Keratinocyte (primary cell): ENCODE data around the gene ACAD10. TPM values are rescaled to one million over a fixed set of nuclear protein-coding genes. Genes with fewer than 3 reads are reported as not detected.

Experiments
- DNase-seq: peaks from one replicate; pipeline ENCODE4 v3.0.0-alpha.2; 2011; ENCODE audit warnings: low read depth, missing footprints, low spot score
- FAIRE-seq: peaks from 2 replicates; lab custom pipeline; 2011; peaks lifted over from hg19 to GRCh38; lab: Jason Lieb, UNC
- H2AFZ ChIP-seq: 2 replicates; pipeline ENCODE4 v1.6.0; 2012; ENCODE audit warnings: low read length, control low read depth, inconsistent platforms; ENCODE audit not compliant: control insufficient read depth
- H3K27ac ChIP-seq: 2 replicates; pipeline ENCODE4 v1.5.1; 2011; ENCODE audit warnings: low read length; ENCODE audit not compliant: control insufficient read depth, insufficient read depth
- H3K27me3 ChIP-seq: 3 replicates; pipeline ENCODE4 v1.6.0; 2011; ENCODE audit warnings: low read length; ENCODE audit not compliant: control insufficient read depth, insufficient read depth; ENCODE audit errors: extremely low read depth
- H3K36me3 ChIP-seq, 2 experiments: 2 replicates in 1 of 2; 3 replicates in 1 of 2; pipeline ENCODE4 v1.5.1; 2011; ENCODE audit warnings: low read length in 2 of 2, mild to moderate bottlenecking in 1 of 2; ENCODE audit not compliant: control insufficient read depth in 2 of 2, insufficient read depth in 2 of 2; ENCODE audit errors: extremely low read depth in 1 of 2
- H3K4me1 ChIP-seq: 3 replicates; pipeline ENCODE4 v1.5.1; 2011; ENCODE audit warnings: low read length; ENCODE audit not compliant: control insufficient read depth, insufficient read depth; ENCODE audit errors: extremely low read depth
- H3K4me2 ChIP-seq: 3 replicates; pipeline ENCODE4 v1.6.0; 2011; ENCODE audit warnings: low read depth, low read length; ENCODE audit not compliant: control insufficient read depth, insufficient read depth; ENCODE audit errors: extremely low read depth
- H3K4me3 ChIP-seq, 3 experiments: fragments of 200-600 bp in 1 of 3; sonication (generic) in 1 of 3; 2 replicates in 2 of 3; 3 replicates in 1 of 3; pipeline ENCODE4 v1.5.1; 2011 to 2016; ENCODE audit warnings: low read length in 3 of 3, mild to moderate bottlenecking in 3 of 3, control low read depth in 2 of 3, inconsistent platforms in 1 of 3, low read depth in 1 of 3, mixed read lengths in 1 of 3, mixed run types in 1 of 3, moderate library complexity in 1 of 3; ENCODE audit not compliant: control insufficient read depth in 2 of 3, insufficient read depth in 2 of 3; ENCODE audit errors: extremely low read depth in 1 of 3
- H3K79me2 ChIP-seq: 2 replicates; pipeline ENCODE4 v1.6.0; 2012; ENCODE audit warnings: low read length; ENCODE audit not compliant: control insufficient read depth, insufficient read depth
- H3K9ac ChIP-seq: 3 replicates; pipeline ENCODE4 v1.6.0; 2011; ENCODE audit warnings: low read length; ENCODE audit not compliant: control insufficient read depth, insufficient read depth; ENCODE audit errors: extremely low read depth
- H3K9me1 ChIP-seq: 3 replicates; pipeline ENCODE4 v1.6.0; 2011; ENCODE audit warnings: low read length; ENCODE audit not compliant: control insufficient read depth, insufficient read depth; ENCODE audit errors: extremely low read depth
- H3K9me3 ChIP-seq: 2 replicates; pipeline ENCODE4 v1.5.1; 2012; ENCODE audit warnings: low read depth, low read length; ENCODE audit not compliant: control insufficient read depth
- H4K20me1 ChIP-seq: 3 replicates; pipeline ENCODE4 v1.6.0; 2011; ENCODE audit warnings: low read length; ENCODE audit not compliant: control insufficient read depth, insufficient read depth; ENCODE audit errors: extremely low read depth
- CTCF ChIP-seq, 3 experiments: IDR thresholded peaks in 1 of 3; conservative IDR thresholded peaks in 1 of 3; optimal IDR thresholded peaks in 1 of 3; 2 replicates in 2 of 3; 3 replicates in 1 of 3; pipeline versions ENCODE3 to v1.5.1; 2011; ENCODE audit warnings: low read length in 3 of 3, mild to moderate bottlenecking in 3 of 3, moderate library complexity in 2 of 3, control low read depth in 1 of 3, inconsistent platforms in 1 of 3; ENCODE audit not compliant: insufficient read depth in 2 of 3; ENCODE audit errors: extremely low read depth in 1 of 3
- EZH2 ChIP-seq: IDR thresholded peaks from one replicate; pipeline ENCODE4 v1.6.1; 2012; ENCODE audit warnings: inconsistent platforms, mild to moderate bottlenecking, low read length, moderate library complexity
- dilution Hi-C: fragments of 300-500 bp; cut with MboI; formaldehyde crosslinking; loops from one replicate; pipeline ENCODE4 v1.7.0; 2020; ENCODE audit warnings: low sequenced_read_pairs; ENCODE audit not compliant: extremely low pct_ligation_motif_present
- polyA plus RNA-seq, 5 experiments: library from polyadenylated mRNA; depleted of rRNA in 3 of 5; stranded (reverse) in 3 of 5; stranded (forward) in 1 of 5; unstranded in 1 of 5; fragments of >200 nt; gene quantifications; 1 replicate in 1 of 5; 2 replicates in 3 of 5; 3 replicates in 1 of 5; pipeline versions ENCODE4 v1.2.1 to v1.2.3, GENCODE V29; 2011 to 2012; ENCODE audit warnings: missing spikeins in 2 of 5, low read depth in 1 of 5, low replicate concordance in 1 of 5

ACAD10 gene
- polyA plus RNA-seq, 1 donor (not counting 4 experiments of a cell fraction or from before 2014, with no cell fraction given), result 13.2 TPM

- FAIRE-seq, result no peak
Measured at GRCh38 chr12:111799758-111800157, 113.9 kb downstream of the ACAD10 start.

DNA sequence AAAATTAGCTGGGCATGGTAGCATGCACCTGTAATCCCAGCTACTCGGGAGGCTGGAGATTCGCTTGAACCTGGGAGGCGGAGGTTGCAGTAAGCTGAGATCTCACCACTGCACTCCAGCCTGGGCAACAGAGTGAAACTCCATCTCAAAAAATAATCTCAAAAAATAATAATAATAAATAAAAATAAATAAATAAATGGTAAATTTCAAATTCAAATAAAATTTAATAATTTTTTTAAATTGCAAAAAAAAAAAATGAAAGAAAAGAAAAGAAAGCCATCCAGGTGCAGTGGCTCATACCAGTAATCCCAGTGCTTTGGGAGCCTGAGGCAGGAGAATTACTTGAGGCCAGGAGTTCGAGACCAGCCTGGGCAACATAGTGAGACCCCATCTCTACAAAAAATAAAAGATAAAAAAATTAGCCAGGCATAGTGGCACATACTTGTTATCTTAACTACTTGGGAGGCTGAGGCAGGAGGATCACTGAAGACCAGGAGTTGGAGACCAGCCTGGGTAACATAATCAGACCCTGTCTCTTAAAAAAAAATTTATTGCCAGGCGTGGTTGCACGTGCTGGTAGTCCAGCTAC is 117.3 kb downstream of the ACAD10 start:
- no peaks in the 10 kb centered on the region for H3K4me1 ChIP-seq
- no peak for DNase-seq
- dilution Hi-C loops, result no loop called here
- no peak for FAIRE-seq
- H3K36me3 ChIP-seq, result peaks cover 4 to 6% of the 10 kb centered on the region in 2 experiments
- H3K4me2 ChIP-seq, result no peak overlapping the region
- H3K27me3 ChIP-seq, result no peaks in the 10 kb centered on the region
- no peaks in the 10 kb centered on the region for H3K79me2 ChIP-seq
- H3K9ac ChIP-seq, result no peak overlapping the region
- H3K9me1 ChIP-seq, result no peaks in the 10 kb centered on the region
- H3K27ac ChIP-seq, result no peak overlapping the region
- H3K9me3 ChIP-seq, result no peaks in the 10 kb centered on the region
- TF ChIP-seq EZH2 (no peak), CTCF (optimal IDR thresholded peaks at IDR 0.05 in 1 of 3, IDR thresholded peaks at IDR 0.05 in 1 of 3, conservative IDR thresholded peaks at IDR 0.05 in 1 of 3; ENCODE audit: extremely low read depth in 1 of 3, insufficient read depth in 2 of 3, low read length in 3 of 3) (no peak)
- H3K4me3 ChIP-seq, result no peak overlapping the region
- H4K20me1 ChIP-seq, result no peaks in the 10 kb centered on the region
- H2AFZ ChIP-seq, result no peak overlapping the region

More at GRCh38 chr12:111799758-111800157, 113.9 kb downstream of the ACAD10 start:
- Histone ChIP-seq H4K20me1 (no peaks in the 10 kb centered on the region), H3K9me3 (no peaks in the 10 kb centered on the region), H3K36me3 (peaks cover 7 to 8% of the 10 kb centered on the region in 2 experiments), H3K4me3 (no peak overlapping the region), H3K79me2 (no peaks in the 10 kb centered on the region), H3K9ac (no peak overlapping the region), H3K4me2 (no peak overlapping the region), H3K9me1 (no peaks in the 10 kb centered on the region), H2AFZ (no peak overlapping the region), H3K27ac (no peak overlapping the region), H3K27me3 (no peaks in the 10 kb centered on the region), H3K4me1 (no peaks in the 10 kb centered on the region)
- DNase-seq, result no peak
- TF ChIP-seq EZH2, result no peak
- TF ChIP-seq CTCF (optimal IDR thresholded peaks at IDR 0.05 in 1 of 3, IDR thresholded peaks at IDR 0.05 in 1 of 3, conservative IDR thresholded peaks at IDR 0.05 in 1 of 3; ENCODE audit: extremely low read depth in 1 of 3, insufficient read depth in 2 of 3, low read length in 3 of 3), result no peak
- dilution Hi-C loops, result no loop called here
